ENCODE data around the gene EIF3D. TPM values are rescaled to one million over a fixed set of nuclear protein-coding genes. Genes with fewer than 3 reads are reported as not detected.

EIF3D gene
- total and polyA plus RNA-seq, 2 experiments from 2014 or later = 148 to 381 TPM

- TF ChIP-seq ZNF462 (CRISPR knock-in tag; IDR thresholded peaks at IDR 0.05) = no peak
These were observed 22.1 kb downstream of the EIF3D start, which contains the start of gene FOXRED2 (continued) for GRCh38 chr22:36506637-36507517.

GRCh38 chr22:36505998-36506635 lies 22.8 kb downstream of the EIF3D start:
- peak overlapping the region; percentile 55 for H3K4me3 ChIP-seq
- no peak overlapping the region for H3K27ac ChIP-seq (ENCODE audit: low read depth)

More at GRCh38 chr22:36505998-36506635, 22.8 kb downstream of the EIF3D start:
- Mint-ChIP-seq H3K27ac (no peak overlapping the region), H3K9me3 (peaks cover 14% of the 10 kb centered on the region; the same call in 2 of the 3 replicates), H3K27me3 (ENCODE audit: insufficient read depth, low read depth, poor library complexity) (peaks cover 18% of the 10 kb centered on the region), H3K36me3 (ENCODE audit: low read depth) (peaks cover 46% of the 10 kb centered on the region), H3K4me1 (peaks cover 5% of the 10 kb centered on the region), H3K4me3 (peak overlapping the region; percentile 69)
- TF ChIP-seq POLR2AphosphoS5 (IDR thresholded peaks at IDR 0.05; ENCODE audit: low read depth) (no peak), ETS1 (IDR thresholded peaks at IDR 0.05) (no peak), NANOG (IDR thresholded peaks at IDR 0.05; ENCODE audit: borderline replicate concordance) (no peak), CTCF (conservative IDR thresholded peaks at IDR 0.05; ENCODE audit: low read depth in 2 of 2) (no peak), CREB1 (CRISPR knock-in tag; IDR thresholded peaks at IDR 0.05; ENCODE audit: low read depth) (no peak), STAT1 (IDR thresholded peaks at IDR 0.05; ENCODE audit: unreplicated experiment) (no peak), REST (IDR thresholded peaks at IDR 0.05; ENCODE audit: unreplicated experiment) (no peak)
- Histone ChIP-seq H4K20me1 (replicated peaks; ENCODE audit: insufficient read depth) (no peaks in the 10 kb centered on the region; the same call in none of the 2 replicates), H3K9me2 (ENCODE audit: insufficient read depth) (no peaks in the 10 kb centered on the region), H3K36me3 (ENCODE audit: insufficient read depth) (peaks cover 10% of the 10 kb centered on the region), H2AFZ (peak overlapping the region; percentile 91; the same call in 1 of the 2 replicates), H3F3A (replicated peaks; ENCODE audit: low read depth) (peaks cover 9% of the 10 kb centered on the region; the same call in 1 of the 2 replicates), H3K27me3 (ENCODE audit: insufficient read depth) (peaks cover 7% of the 10 kb centered on the region), H3K79me2 (replicated peaks; ENCODE audit: insufficient read depth) (peaks cover 4% of the 10 kb centered on the region), H3K4me2 (peak overlapping the region; percentile 75), H3K4me1 (ENCODE audit: insufficient read depth) (no peaks in the 10 kb centered on the region)
- DNase-seq (ENCODE audit: low spot score) = no peak
- ATAC-seq = no peak

Measured in GM23338 (cell line).